NCI-H2227 (cell line): Measurements from ENCODE around the gene FHIT.
"Not testable (repeated sequence)": the region's sequence is repeated elsewhere in the genome, so short reads cannot be mapped to it uniquely, and the experiment has no call there.

Source experiments
- DNase-seq: peaks from one replicate; lab custom pipeline; 2025; ENCODE audit not compliant: unreplicated experiment; lab: John Stamatoyannopoulos, UW

FHIT gene

GRCh38 chr3:60948488-60948887 is 302.8 kb downstream of the FHIT start:
- no peak for DNase-seq

GRCh38 chr3:60935709-60936108 is 315.5 kb downstream of the FHIT start:
- DNase-seq: no peak

GRCh38 chr3:60933824-60934223 is 317.4 kb downstream of the FHIT start:
- DNase-seq: no peak

DNA sequence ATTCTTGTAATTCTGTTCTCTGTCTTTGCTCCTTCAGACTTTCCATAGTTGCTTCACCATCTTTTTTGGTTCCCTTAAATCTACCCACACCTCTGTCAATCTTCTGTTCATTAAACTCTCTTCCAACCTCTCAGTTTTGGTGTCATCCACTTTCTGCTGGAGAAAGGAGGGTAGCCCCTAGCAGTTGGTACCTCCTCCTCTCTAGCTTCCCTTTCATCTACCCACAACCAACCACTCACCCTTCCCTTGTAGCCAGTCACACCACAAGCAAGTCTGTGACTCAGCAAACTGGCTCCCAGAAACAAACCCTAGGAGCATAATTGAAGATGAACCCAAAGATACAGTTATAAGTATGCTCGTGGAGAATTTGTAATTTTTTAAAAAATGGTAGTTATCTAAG is 318.6 kb downstream of the FHIT start:
- no peak for DNase-seq

DNA sequence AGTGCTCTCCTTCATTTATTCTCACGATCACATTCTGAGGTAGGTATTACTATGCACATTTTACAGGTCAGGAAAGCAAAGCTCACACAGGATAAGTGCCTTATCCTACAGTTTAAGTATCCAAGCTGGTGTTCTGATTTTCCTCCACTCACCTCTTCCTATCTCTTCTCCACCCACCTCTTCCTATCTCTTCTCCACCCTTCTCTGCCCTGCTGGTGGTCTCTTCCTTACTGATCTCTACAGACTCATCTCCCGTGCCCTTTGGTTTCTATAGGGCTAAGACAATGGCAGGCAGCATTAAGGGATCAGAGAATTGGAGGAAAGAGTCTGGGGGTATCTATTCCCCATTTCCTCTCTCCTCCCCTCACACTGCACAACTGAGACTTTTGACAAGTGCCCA is 319.1 kb downstream of the FHIT start:
- DNase-seq: no peak

DNA sequence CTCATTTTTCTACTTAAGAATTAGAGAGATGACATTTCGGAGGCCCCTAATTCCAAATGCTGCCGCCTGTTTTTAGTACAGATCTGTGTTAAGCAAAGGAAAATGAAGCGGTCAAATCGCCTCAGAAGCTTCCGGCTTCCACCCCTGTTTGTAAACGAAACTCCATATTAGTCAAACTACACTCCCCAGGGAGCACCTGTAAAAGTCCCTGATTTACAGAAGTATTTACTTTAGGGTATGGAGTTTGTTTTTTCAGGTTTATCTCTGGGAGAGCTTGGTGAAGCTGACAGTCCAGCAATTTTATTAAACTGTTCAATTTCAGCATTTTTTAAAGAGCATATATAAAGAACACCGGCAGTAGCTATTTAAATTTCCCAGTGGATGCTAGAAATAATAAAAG is 319.8 kb downstream of the FHIT start:
- DNase-seq: no peak

GRCh38 chr3:60920519-60920918 is 330.7 kb downstream of the FHIT start:
- DNase-seq: no peak

DNA sequence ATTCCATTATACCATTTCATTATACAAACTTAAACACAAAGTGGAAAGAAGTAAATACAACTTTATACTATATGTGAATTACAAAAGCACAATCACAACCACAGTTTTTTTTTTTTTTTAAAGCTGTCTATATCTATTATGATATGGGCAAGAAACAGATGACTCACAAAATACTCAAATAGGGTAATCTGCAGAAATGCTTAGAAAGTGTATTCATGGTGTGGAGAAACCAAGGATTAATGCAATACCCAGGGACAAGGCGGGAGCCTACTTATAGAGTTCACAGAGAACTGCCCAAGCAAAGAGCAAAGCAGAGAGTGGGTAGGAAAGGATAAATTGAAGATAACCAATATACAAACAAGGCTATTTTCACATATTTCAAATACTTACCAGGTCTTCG is 332.0 kb downstream of the FHIT start:
- no peak for DNase-seq

- DNase-seq: no peak
Observed at GRCh38 chr3:60917141-60917540, 334.1 kb downstream of the FHIT start.

DNA sequence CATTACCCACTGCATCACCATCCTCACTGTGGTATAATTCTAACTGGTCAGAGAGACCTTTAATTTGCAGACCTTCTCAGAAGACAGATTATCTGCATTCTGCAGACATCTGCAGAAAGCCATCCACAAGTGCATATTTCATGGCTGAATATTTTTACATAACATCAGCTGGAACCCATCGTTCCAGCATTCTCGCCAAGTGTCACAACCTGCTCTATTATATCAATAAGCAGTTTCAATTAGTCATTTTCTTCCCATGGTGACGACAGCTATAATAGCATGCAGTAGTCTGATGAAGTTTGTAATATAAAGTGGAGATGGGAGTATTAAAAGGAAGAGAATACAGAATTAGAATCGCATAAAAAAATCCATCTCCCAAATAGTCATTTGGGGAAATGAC is 334.7 kb downstream of the FHIT start:
- no peak for DNase-seq

DNA sequence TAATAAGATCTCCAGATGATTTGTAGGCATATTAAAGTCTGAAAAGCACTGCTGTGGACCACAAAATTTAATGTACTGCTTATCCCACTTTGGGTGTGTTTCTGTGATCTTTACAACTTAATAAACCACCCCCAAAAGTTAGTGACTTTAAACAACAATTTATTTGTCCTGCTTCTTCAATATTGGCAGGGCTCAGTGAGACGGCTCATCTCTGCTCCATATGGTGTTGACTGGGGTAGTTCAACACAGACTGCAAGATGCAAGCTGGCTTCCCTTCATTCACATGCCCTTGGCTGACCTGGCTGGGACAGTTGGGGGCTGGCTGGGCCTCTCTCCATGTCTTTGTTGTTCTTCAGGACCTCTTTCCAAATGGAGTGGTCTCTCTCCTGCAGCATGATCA is 337.8 kb downstream of the FHIT start:
- no peak for DNase-seq

- no peak for DNase-seq
Observed at GRCh38 chr3:60912876-60913275, 338.4 kb downstream of the FHIT start.

- no peak for DNase-seq
Observed at GRCh38 chr3:60912142-60912541, 339.1 kb downstream of the FHIT start.

GRCh38 chr3:60909526-60909925 is 341.7 kb downstream of the FHIT start:
- no peak for DNase-seq

- DNase-seq: no peak
Observed at GRCh38 chr3:60906283-60906682, 345.0 kb downstream of the FHIT start.

DNA sequence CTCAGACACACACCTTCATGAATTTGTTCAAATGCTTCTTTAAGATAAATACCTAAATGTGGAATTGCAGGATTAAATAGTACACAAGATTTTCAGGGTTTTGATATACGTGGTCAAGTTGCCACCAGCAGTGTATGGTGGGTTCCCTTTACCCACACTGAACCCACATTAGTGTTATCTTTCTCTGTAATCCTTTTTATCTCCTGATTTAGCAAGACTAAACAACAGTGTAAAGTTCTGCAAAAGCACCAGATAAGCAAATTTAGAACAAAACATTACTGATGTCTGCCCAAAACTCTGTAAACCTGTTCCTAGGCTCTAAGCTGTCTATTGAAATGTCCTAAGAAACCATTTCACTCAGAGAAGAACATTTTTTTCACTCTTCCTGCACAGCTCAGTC is 352.9 kb downstream of the FHIT start:
- no peak for DNase-seq

DNA sequence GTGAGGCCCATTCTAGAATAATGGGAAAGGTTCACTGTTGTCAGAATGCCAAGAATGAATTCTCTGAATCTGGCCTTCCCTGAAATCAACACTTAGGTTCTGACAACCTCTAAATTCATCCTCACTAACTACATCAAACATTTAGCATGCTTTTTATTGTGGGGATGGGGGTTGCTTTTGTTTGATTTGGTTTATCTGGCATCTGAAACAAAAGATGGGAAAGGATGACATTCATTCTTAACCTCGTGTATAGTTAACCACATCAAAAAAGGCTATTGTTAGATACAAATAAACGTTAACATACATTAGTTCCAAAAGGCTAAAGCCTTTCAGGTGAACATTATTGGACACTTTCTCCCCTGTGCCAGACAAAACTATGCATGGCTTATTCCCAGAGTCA is 357.3 kb downstream of the FHIT start:
- no peak for DNase-seq

- no peak for DNase-seq
Observed at GRCh38 chr3:60890226-60890625, 361.0 kb downstream of the FHIT start.

DNA sequence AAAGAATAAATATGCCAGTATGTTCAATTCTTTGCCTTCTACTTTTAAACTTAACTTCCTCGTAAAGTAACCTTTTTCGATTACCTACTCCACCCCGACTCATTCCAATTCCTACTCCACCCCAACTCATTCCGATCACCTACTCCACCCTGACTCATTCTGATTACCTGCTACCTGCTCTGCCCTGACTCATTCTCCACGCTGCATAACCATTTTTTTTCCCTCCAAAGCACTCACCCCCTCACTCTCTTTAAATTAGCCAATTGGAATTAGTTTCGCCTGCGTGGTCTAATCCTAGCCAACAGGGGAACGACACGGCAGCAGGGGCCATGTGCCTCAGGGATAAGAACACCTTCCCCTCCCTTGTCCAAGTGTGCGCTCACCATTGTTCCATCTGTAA is 362.3 kb downstream of the FHIT start:
- not testable (repeated sequence) for DNase-seq

DNA sequence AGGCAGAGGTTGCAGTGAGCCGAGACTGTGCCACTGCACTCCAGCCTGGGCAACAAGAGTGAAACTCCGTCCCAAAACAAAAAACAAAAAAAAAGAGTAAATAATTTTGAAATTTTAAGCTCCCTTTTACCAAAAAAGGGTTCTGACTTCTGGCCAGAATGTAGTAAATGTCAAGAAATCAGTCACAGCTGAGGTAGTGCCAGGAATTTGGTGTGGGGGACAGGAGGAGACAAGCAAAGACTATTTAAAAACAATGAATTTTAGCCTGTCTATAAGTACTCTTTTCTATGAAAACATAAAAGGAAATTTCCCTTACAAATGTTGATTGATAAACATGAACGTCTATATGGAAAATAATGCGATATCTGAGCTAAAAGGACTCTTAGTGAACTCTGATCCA is 363.7 kb downstream of the FHIT start:
- no peak for DNase-seq

- no peak for DNase-seq
Observed at GRCh38 chr3:60886518-60886917, 364.7 kb downstream of the FHIT start.

GRCh38 chr3:60884005-60884404 is 367.2 kb downstream of the FHIT start:
- no peak for DNase-seq

- no peak for DNase-seq
Observed at GRCh38 chr3:60877188-60877587, 374.1 kb downstream of the FHIT start.

DNA sequence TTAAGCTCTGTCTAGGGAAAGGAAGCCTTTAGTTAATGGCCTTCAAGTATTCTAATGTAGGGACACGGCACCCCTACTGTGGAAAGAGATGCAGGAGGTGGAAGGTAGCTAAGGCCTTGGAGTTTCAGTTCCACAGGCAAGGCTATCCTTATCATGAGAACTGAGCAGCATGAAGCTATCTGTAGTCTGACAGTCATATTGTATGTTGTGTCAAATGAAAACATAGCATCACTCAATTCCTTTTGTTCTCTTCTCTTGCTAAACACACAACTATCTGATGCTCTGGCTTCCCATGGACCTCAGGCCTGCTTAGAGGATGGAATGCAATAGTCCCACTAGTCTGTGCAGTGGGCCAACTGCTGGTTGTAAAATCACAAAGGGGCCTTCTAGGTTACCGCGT is 380.9 kb downstream of the FHIT start:
- no peak for DNase-seq
